ENCODE measurements around the gene HS1BP3. TPM values are rescaled to one million over a fixed set of nuclear protein-coding genes. Genes with fewer than 3 reads are reported as not detected.

The HS1BP3 gene, protein sequence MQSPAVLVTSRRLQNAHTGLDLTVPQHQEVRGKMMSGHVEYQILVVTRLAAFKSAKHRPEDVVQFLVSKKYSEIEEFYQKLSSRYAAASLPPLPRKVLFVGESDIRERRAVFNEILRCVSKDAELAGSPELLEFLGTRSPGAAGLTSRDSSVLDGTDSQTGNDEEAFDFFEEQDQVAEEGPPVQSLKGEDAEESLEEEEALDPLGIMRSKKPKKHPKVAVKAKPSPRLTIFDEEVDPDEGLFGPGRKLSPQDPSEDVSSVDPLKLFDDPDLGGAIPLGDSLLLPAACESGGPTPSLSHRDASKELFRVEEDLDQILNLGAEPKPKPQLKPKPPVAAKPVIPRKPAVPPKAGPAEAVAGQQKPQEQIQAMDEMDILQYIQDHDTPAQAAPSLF
- total RNA-seq, result 11.6 and 14.4 TPM in 2 replicates

DNA sequence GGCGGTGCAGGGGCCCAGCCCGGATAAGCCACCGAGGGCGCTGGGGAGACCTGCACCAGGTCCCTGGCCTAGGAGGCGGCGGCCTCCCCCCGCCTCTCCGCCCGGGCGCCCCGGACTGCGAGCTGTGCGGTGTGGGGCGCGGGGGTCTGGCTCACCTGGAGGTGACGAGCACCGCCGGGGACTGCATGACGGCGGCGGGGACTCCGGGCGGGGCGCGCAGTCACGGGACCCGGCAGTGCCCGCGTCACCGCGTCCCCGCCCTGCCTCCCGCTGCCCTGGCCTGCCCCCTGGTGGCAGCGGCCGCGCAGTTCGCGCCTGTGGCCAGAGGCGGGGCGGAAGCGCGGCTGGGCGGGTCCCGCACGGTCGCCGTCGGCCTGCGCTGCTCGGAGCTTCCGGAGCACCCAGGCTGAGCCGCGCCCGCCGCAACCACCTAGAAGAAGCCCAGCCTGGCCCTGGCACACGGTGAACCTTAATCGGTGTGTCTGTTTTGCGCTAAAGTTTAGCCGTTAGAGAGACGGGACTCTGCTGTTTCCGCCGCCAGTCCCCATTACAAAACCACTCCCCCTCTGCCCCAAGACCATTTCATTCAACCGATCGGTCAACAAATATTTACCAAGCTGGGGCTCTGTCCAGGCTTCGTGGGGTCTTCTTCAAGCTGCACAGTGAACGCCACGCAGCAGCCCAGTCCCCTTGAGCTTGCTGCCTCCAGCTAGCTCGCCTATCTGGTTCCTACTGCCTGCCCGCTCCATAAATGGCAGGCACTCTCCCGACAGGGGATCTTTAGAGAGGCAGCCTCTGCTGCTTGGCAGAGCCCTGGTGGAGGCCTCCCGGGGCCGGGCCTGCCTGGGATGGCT is at the start of gene HS1BP3:
TSS of gene HS1BP3 (minus strand) at position 222 of the 854 bp plus-strand sequence. CDS start at position 187, 35 bp downstream.
- no peak for DNase-seq (ENCODE audit: low read depth)
- TF ChIP-seq, protein P1, sequence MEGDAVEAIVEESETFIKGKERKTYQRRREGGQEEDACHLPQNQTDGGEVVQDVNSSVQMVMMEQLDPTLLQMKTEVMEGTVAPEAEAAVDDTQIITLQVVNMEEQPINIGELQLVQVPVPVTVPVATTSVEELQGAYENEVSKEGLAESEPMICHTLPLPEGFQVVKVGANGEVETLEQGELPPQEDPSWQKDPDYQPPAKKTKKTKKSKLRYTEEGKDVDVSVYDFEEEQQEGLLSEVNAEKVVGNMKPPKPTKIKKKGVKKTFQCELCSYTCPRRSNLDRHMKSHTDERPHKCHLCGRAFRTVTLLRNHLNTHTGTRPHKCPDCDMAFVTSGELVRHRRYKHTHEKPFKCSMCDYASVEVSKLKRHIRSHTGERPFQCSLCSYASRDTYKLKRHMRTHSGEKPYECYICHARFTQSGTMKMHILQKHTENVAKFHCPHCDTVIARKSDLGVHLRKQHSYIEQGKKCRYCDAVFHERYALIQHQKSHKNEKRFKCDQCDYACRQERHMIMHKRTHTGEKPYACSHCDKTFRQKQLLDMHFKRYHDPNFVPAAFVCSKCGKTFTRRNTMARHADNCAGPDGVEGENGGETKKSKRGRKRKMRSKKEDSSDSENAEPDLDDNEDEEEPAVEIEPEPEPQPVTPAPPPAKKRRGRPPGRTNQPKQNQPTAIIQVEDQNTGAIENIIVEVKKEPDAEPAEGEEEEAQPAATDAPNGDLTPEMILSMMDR (conservative IDR thresholded peaks at IDR 0.05; ENCODE audit: low read depth, low read length), result peak; percentile 61
- peak within 1 kb of the TSS; percentile 95 for H3K4me3 ChIP-seq (ENCODE audit: low read depth, low read length)

DNA sequence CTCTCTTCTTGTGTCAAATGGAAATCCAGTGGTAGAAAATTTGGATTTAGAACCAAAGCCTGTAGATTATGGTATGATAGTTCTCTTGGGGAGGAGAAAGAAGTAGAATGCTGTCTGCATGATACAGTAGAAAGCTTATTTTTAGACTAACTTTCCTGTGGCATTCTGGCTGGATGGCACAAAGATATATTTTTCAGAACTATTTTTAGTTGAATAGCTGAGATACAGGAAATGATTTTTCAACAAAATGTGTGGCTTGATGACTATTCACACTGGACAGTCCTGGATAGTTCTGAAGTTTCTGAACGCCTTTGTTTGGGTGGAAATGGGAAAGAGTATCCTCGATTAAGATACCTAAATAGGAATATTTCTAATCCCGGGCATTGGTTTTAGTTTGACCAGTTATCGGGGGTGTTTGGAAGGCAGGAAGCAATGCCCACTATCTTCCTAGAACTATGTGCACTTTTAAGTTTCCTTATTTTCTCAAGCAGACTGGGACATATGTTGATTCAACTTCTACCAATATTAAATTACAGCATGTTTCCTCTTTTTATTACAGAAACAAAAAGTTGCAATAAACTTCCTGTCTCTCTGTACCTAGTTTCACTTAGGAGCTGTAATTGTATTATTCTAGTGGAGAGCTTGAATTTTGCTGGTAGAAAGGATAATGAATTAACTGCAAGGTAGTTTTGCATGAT is 48.2 kb upstream of the HS1BP3 start:
- no peak for DNase-seq (ENCODE audit: low read depth)
- H3K4me3 ChIP-seq (ENCODE audit: low read depth, low read length), result no peak overlapping the region
- TF ChIP-seq, protein P1 (conservative IDR thresholded peaks at IDR 0.05; ENCODE audit: low read depth, low read length), result no peak

DNA sequence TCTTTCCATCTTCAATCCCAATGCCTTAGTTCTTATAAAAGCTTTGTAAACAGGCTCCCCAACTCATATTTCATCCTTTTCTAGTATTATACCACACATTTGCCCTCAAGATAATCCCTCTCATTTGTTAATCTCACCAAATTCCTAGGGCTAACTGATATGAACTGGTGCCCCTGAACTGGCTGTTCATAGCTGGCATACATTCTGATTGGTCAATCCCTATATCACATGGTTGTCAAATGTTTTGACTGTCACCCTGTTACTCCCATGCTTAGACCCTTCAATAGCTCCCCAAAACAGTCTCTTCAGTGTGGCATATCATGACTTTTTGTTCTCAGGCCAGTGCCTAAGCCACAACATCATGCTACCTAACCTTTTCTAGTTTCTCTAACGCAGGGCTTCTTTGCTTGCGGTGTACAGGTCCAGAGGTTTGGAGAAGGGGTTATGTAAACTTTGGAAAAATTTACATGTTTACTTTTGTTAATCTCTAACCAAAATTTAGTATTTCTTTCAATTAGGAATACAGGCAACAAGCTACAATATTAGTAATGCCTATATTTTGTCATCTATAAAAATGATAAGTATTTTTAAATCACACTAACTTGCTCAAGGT is 46.5 kb upstream of the HS1BP3 start:
- no peak overlapping the region for H3K4me3 ChIP-seq (ENCODE audit: low read depth, low read length)
- DNase-seq (ENCODE audit: low read depth), result no peak
- TF ChIP-seq, protein P1 (conservative IDR thresholded peaks at IDR 0.05; ENCODE audit: low read depth, low read length), result no peak

DNA sequence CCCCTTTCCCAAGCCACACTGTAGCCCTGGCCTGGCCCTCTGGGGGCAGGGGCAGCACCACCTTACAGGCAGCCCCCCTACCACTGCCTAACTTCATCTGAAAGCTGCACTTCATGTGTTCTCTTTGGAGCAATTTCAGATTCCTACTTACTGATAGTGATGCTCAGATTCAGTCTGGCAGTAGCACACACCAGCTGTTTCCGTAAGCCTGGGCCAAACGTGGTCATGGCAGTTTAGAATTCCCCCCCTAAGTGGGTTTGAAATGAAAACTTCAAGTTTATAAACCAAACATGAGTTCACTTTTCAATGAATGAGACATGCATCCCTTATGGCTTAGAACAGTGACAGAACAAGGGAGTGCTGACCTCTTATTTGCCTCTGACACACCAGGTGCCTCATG is 45.5 kb upstream of the HS1BP3 start:
- DNase-seq (ENCODE audit: low read depth), result no peak
- no peak overlapping the region for H3K4me3 ChIP-seq (ENCODE audit: low read depth, low read length)
- TF ChIP-seq, protein P1 (conservative IDR thresholded peaks at IDR 0.05; ENCODE audit: low read depth, low read length), result no peak

DNA sequence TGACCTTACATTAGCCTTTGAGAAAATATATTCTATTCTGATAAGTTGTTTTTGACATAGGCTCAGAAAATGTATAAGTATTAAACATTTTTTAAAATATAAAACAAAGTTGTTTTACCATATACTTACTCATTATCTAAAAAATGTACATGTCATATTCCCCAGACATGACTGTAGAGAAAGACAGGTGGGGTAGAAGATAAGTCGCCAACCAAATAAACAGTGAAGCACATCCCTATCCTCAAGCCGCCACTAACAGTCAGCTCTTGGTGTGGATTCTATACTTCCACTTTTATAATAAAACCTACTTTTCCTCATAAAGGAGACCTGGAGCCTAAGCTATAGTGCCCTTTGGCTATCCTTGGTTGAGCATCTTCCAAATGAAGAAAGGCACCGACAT is 42.4 kb upstream of the HS1BP3 start:
- no peak for DNase-seq (ENCODE audit: low read depth)
- TF ChIP-seq, protein P1 (conservative IDR thresholded peaks at IDR 0.05; ENCODE audit: low read depth, low read length), result no peak
- H3K4me3 ChIP-seq (ENCODE audit: low read depth, low read length), result no peak overlapping the region

DNA sequence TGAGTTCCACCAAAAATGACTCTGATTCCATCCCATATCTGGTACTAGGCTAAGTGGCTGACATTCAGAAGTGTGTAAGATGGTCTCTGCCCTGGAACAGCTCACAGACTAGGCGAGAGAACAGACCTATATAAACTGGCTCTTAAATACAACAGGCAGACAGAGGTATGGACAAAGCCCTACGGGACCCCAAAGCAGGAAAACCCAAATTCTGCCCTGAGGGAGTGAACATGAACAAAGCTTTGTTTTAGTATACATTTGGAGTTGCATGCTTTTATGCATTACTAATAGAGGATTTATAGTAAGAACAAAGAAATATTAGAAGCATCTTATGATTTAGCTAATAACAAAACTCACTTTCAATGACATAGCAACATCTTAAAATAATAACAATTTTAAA is 41.2 kb upstream of the HS1BP3 start:
- TF ChIP-seq, protein P1 (conservative IDR thresholded peaks at IDR 0.05; ENCODE audit: low read depth, low read length), result no peak
- no peak for DNase-seq (ENCODE audit: low read depth)
- no peak overlapping the region for H3K4me3 ChIP-seq (ENCODE audit: low read depth, low read length)
